A204.1 (cell line): ENCODE measurements around the gene RGS2.
A peak's percentile ranks its signal among the peaks of the same experiment; 100 is the strongest.

Experiments
- FAIRE-seq: peaks from 2 replicates; lab custom pipeline; 2012; peaks lifted over from hg19 to GRCh38; lab: Jason Lieb, UNC

Gene RGS2

GRCh38 chr1:192795916-192796618 is 12.8 kb upstream of the RGS2 start:
- FAIRE-seq, result no peak

GRCh38 chr1:192797143-192797542 is 11.7 kb upstream of the RGS2 start:
- no peak for FAIRE-seq

GRCh38 chr1:192797891-192798290 is 10.9 kb upstream of the RGS2 start:
- FAIRE-seq, result no peak

- no peak for FAIRE-seq
Observed at GRCh38 chr1:192801451-192801850, 7.4 kb upstream of the RGS2 start.

GRCh38 chr1:192802406-192802805 is 6.4 kb upstream of the RGS2 start:
- FAIRE-seq, result no peak

- no peak for FAIRE-seq
Observed at GRCh38 chr1:192803501-192803900, 5.3 kb upstream of the RGS2 start.

GRCh38 chr1:192805832-192806323 is 3.0 kb upstream of the RGS2 start:
- peak; percentile 94 for FAIRE-seq

GRCh38 chr1:192807211-192808162 is 1.4 kb upstream of the RGS2 start:
- no peak for FAIRE-seq

- no peak for FAIRE-seq
Observed at GRCh38 chr1:192808163-192808517, 699 bp upstream of the RGS2 start.

- no peak for FAIRE-seq
Observed at GRCh38 chr1:192809307-192810252, 741 bp downstream of the RGS2 start.

GRCh38 chr1:192810253-192810880 is 1.5 kb downstream of the RGS2 start:
- FAIRE-seq, result no peak

GRCh38 chr1:192811006-192811405 is 2.2 kb downstream of the RGS2 start:
- FAIRE-seq, result no peak

GRCh38 chr1:192811594-192812239 is 2.9 kb downstream of the RGS2 start:
- FAIRE-seq, result no peak

GRCh38 chr1:192812420-192813209 is 3.8 kb downstream of the RGS2 start:
- FAIRE-seq, result no peak

- no peak for FAIRE-seq
Observed at GRCh38 chr1:192814805-192815204, 6.0 kb downstream of the RGS2 start.

GRCh38 chr1:192817246-192817645 is 8.4 kb downstream of the RGS2 start:
- no peak for FAIRE-seq

- FAIRE-seq, result no peak
Observed at GRCh38 chr1:192821296-192821695, 12.5 kb downstream of the RGS2 start.

- no peak for FAIRE-seq
Observed at GRCh38 chr1:192824511-192824910, 15.7 kb downstream of the RGS2 start.

GRCh38 chr1:192826791-192827546 is 18.1 kb downstream of the RGS2 start:
- FAIRE-seq, result no peak
